NCI-H146 treated with DMSO at 0.1 percent for 48 hours (cell line): ENCODE results near the gene LIMS2.

Experiments used
- DNase-seq: peaks from one replicate; lab custom pipeline; 2025; ENCODE audit not compliant: unreplicated experiment; lab: John Stamatoyannopoulos, UW

The LIMS2 gene

DNA sequence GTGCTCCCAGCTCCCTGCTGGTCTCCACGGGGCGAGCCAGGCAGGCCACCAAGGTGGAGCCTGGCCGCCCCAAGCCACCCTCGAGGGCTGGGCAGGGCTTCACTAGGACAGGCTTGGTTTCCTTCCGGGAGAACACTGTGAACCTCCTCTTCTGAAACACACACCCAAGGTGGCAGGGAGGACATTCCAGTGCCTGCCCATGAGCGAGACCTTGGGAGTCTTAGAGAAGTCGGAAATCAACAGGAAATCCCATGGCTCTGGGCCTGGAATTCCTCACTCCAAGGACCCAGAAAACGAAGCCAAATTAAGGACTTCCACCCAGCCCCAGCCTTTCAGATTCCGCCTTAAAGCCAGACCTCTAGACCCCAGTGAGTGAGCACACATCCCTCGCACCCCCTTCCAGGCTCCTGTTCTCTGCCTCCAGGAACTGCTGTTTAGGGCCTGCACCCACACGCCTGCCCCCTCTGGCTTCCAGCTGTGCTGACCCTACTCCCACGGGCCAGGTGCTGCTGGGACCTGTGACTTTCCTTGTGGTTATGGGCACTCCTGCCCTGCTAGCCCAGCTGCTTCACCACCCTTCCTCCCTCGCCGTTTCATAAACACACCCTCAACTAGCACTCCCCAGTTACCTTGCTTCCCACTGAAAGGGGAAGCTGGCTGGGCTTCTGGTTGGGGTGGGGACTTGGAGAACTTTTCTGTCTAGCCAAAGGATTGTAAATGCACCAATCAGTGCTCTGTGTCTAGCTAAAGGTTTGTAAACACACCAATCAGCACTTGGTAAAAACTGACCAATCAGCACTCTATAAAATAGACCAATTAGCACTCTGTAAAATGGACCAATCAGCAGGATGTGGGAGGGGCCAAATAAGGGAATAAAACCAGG is 15.7 kb downstream of the LIMS2 start:
- DNase-seq = no peak

DNA sequence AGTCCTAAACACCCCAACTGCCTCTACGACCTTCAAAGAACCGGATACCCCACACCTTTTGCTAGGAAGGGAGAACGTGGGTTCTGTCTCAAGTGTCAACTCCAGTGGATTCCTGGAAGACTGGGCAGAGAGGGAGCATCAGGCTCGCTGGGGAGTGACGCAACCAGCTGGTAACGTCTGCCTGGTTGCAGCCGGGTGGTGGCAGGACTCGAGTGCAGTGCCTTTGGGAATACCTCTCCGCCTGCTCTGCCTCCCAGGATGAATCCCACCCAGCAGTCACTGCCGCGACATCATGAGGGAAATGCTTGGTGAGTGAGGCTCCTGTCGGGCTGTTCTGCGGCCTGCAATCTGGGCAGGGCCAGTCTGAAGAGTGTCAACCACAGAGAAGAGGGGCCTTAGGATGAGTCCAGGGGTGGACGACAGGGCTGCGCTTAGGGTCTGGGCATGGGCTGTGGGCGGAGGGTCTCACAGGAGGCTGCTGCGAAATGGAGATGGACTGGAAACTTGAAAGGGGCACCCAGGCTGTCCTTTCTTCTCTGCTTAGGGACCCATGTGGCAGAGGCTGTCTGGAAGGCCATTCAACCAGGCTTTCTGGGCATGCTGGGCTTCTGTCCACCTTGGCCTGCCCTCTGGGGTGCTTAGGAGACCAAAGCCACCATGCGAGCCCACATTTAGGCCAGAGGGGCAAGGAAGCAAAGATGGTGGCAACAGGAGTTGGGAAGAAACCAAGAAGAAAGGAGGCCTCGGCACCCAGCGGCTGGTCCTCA is 16.5 kb downstream of the LIMS2 start:
- DNase-seq = no peak

DNA sequence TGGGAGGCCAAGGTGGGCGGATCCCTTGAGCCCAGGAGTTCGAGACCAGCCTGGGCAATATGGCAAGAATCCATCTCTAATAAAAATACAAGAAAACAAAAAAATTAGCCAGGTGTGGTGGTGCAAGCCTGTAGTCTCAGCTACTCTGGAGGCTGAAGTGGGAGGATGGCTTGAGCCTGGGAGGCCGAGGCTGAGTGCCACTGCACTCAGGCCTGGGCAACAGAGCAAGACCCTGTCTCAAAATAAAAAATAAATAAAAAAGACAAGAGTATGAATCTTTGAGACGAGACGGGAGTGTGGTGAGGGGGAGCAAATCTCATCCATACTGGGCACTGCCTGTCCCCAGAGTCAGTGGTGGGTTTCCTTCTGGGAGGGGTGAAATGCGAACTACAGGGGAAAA is 17.2 kb downstream of the LIMS2 start:
- no peak for DNase-seq

DNA sequence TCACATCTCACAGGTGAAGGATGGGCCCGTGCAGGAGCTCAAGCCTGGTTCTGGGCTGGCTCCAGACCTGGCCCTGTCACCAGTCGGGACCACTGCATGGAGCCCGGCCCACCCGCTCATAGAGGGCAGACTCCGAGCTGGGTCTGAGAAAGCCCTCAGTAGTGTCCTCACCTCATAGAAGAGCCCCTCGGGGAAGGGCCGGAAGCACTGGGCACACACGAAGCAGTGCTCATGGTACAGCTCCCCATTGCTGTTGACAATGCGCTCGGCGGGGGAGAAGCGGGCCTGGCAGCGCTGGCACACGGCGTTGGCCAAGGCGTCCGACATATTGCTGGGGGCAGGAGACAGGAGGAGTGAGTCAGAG is 18.1 kb downstream of the LIMS2 start:
- DNase-seq = no peak

DNA sequence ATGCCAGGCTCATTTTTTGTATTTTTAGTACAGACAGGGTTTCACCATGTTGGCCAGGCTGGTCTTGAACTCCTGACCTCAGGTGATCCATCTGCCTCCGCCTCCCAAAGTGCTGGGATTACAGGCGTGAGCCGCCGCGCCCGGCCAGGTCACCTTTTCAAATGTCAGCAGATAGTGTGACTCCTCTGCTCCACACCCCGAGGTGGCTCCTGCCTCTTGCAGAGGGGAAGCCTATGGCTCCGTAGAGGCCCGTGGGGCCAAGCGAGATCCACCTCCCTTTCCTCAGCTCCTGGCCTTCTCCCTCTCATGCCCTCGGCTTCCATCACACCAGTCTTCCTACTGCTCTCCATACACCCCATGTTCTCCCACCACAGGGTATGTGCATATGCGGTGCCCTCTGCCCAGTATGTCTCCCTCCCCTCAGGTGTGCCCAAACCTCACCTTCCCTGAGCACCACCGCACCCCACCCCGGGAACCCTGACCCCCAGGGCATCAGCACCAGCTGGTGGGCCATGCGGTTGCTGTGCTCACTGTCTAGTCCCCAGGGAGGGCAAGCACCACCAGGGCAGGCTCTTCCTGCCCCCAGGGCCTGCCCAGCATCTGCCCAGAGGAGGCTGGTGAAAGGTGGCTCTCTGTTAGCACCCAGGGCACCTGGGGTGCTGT is 18.6 kb downstream of the LIMS2 start:
- no peak for DNase-seq

DNA sequence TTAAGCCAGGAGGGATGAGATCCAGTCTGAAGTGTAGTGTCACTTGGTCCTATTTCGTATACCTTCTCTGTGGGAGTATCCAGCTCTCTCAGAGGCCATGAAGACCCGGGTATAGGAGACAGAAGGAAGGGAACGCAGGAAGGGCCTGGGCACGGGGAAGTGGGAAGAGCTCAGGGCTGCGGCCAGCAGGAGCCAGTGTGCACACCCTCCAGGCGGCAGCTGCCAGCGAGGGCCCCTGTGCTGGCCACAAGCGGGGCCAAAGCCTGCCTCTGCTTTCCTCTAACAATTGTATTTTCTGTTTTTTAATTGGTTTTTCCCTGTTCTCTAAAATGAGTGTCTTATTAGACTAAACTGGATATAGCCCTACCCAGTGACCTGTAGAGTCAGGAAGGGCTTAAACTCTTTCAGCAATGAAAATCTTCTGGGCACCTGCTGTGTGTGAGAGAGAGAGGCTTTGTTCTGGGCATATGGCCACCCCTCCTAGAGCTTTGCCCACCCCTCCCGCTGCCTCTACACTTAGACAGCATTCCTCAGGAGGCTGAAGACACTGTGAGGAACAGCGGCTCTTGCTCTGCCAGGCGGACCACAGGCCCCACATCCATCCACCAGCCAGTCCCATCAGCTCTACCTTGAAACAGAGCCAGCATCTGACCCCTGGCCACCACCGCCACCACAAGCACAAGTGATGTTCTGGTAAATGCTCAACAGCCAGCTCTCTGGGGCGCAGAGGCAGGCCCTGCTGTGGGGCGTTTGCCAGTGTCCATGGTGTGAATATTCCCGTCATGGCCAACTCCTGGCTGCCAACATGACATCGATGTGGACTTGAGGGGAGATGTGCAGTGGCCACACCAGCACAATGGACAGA is 19.9 kb downstream of the LIMS2 start:
- DNase-seq = no peak

DNA sequence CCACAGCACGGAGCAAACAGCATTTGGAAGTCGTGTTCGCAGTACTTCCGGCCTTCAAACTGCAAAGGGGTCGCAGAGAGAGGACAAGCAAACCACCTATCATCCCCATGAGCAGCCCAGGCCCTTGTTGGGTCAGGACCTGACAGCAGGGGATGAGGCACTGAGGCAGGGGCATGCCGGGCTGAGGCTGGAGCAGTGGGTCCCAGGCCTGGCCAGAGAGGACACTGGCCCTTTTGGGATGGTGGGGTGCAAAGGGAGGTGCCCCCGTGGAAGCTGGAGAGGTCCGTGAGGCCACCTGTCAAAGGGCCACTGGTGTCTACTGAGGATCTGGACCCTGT is 20.5 kb downstream of the LIMS2 start:
- DNase-seq = no peak

DNA sequence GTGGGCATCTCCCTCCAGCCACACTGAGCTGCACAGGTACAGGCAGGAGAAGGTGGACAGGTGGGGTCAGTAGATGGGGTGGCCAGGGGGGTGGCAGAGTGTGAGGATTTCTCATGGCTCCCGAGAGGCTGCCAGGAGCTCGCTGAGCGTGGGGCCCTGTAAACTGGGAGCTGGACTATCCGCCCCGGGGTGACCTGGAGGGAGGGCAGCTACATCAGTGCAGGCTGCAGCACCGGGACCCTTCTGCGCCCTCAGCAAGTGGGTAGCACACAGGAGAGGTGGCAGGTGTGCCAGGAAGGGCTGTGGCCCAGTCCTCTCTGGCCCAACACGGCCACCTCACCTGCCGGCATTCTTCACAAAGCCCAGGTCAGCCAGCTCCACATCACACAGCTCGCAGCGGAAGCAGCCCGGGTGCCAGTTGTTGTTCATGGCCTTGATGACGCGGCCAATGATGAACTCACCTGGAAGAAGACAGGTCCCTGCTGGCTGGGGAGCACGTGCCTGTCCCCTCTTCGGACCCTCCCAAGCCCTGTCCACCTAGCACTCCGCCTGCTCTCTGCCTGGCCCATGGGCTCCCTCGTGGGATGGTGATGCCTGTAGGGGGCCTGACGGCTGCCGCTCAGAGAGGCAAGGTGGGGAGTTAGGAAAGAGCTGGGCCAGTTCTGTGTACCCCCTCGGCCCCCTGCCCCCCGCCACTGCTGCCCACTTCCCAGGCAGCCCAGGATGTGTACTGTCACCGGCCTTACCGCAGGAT is 21.1 kb downstream of the LIMS2 start:
- DNase-seq = no peak

DNA sequence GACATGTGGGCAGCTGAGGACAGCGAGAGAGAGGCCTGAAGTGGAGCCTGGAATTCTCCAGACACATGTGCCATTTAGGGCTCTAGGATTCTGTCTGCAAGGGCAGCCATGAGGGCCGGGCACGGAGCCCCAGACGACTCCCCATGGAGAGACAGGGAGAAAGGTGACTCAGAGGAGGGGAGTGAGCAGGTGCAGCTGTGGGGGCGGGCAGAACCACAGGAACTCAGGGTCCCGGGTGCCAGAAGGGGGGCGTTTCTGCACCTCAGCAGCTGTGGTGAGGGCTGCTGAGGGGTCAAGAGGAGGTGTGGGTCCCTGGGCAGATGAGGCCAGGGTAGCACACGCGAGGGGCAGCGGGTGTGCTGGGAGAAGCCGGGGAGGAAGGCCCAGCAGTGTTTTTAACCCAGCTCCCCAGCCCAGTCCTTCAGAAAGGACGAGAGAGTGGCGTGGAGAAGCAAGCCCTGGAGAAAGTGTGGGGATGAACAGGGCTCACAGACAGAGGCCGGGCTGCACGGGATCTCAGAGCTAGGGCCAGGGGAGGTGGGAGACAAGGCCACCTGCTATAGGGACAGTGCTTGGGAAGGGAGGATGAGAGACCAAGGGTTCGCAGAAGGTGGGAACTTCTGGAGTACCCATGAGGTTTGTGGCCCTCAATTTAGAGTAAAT is 21.8 kb downstream of the LIMS2 start:
- no peak for DNase-seq

DNA sequence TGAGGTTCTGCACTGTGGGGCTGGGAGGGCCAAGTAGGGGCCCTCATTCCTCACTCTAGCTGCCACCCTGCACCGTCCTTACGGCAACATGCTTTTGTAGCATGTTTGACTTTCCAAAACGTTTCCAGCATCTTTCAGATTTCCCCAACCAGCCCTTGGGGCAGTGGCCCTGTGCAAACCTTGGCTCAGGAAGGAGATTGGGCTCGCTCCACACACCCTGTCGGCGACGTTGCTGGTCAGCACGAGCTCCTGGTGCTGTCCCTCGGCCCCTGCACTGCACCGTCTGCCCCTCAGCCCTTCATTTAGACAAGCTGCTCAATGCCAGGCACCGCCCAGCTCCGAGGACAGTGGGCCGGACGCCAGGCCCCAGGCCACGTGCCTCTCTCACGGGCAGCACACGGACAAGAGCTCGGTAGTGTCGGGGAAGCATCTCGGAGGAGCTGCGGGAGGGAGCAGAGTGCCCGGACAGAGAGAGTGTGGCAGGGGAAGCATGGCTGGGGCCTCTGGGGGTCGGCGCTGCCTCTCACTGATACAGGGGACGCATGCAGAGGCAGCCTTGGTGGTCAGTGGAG is 22.5 kb downstream of the LIMS2 start:
- DNase-seq = no peak

DNA sequence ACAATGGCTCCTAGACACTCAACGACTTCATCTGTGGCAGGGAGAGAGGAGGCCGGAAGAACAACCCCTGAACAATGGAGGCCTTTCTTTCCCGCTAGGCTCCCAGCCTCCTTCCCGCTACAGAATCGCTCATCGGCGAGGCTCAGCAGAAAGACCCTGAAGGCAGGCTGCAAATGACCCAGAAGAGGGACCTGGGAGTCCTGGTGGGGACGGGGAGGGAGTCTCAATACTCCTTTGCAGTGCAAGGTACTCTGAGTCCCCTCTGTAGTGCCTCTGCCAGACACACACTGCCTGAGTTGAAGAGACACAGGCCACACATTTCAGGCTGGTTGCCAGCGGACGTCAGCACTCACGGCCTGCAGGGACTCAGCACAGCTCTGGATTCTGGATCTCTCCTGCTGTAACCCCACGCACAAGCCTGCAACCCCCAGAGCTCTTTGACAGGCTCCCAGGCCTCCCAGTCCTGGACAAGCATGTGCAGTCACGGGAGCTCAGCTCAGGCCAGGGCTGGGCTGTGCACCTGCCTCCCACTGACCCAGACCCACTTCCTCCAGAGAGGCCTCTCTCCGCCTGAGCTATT is 23.3 kb downstream of the LIMS2 start:
- DNase-seq = no peak

DNA sequence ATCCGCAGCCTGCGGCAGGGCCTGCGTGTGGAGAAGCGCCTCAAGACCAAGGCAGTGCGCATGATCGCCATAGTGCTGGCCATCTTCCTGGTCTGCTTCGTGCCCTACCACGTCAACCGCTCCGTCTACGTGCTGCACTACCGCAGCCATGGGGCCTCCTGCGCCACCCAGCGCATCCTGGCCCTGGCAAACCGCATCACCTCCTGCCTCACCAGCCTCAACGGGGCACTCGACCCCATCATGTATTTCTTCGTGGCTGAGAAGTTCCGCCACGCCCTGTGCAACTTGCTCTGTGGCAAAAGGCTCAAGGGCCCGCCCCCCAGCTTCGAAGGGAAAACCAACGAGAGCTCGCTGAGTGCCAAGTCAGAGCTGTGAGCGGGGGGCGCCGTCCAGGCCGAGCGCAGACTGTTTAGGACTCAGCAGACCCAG is 23.9 kb downstream of the LIMS2 start:
- DNase-seq = no peak

DNA sequence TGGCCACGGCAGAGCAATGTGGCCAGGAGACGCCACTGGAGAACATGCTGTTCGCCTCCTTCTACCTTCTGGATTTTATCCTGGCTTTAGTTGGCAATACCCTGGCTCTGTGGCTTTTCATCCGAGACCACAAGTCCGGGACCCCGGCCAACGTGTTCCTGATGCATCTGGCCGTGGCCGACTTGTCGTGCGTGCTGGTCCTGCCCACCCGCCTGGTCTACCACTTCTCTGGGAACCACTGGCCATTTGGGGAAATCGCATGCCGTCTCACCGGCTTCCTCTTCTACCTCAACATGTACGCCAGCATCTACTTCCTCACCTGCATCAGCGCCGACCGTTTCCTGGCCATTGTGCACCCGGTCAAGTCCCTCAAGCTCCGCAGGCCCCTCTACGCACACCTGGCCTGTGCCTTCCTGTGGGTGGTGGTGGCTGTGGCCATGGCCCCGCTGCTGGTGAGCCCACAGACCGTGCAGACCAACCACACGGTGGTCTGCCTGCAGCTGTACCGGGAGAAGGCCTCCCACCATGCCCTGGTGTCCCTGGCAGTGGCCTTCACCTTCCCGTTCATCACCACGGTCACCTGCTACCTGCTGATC is 24.4 kb downstream of the LIMS2 start:
- no peak for DNase-seq

DNA sequence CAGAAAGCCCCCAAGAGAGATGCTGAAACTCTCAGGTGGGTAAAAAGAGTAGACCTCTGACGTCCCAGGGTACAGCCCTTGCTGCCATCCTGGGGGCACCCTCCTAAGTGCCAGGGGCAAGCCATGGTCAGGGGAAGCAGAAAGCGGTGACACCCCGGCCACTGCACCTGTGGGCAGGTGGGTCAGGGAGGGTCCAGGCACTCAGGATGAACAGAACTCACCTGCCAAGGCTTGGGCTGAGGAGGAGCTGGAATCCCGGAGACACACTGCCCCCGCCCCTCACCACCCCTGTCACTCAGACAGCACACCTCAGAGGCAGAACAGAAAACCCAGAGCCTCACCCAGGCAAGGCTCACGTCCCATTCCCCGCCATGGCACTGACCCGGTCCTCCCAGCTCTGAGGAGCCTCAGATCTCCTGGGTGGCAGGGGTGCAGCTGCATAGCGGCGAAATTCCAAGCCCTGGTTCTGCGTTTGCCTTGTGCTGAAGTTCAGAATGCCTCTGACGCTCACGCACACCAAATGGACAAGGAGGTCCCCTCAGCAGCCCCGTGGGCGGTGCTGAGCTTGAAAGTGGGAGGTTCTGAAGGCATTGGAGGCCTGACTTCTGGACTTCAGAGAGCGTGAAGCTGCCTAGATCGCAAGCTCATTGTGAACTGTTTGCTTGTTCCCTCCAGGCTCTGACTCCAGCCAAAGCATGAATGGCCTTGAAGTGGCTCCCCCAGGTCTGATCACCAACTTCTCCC is 25.1 kb downstream of the LIMS2 start:
- DNase-seq = no peak

DNA sequence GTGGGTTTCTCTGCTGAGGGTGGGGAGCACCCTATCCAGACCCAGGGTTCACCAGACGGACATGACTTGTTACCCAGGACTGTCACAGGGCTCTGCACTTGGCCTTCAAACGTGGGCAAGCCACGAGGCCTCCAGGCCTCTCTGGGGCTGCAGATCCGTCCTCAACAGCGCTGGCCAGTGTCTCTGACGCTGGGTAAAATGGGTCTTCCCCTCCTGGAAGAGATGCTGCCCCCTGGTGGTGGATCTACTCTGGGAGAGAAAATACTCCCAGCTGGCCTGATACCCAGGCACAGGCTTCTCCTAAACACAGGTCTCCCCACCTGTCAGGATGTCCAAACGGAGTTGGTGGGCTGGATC is 25.7 kb downstream of the LIMS2 start:
- DNase-seq = peak; percentile 47

DNA sequence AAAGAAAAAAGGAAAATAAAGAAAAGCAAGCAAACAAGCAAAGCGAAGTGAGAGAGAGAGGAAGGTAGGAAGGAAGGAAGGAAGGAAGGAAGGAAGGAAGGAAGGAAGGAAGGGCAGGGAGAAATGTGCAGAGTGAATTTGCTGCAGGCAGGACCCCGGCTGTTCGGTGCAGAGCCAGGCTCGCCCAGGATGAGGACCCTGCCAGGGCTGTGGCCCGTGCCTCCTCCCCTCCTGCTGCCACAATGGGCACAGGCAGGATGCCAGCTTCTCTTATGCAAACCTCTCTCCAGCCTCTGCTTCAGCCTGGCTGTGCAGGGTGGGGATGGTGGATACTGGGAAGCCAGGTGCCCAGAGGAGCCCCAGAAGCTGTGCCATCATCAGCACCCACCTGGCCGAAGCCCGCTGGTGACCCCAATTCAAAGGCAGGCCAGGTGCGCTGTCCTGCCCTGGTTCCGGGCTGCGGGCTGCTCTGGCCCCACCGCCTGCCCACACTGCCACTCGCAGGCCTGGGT is 26.2 kb downstream of the LIMS2 start:
- DNase-seq = no peak

DNA sequence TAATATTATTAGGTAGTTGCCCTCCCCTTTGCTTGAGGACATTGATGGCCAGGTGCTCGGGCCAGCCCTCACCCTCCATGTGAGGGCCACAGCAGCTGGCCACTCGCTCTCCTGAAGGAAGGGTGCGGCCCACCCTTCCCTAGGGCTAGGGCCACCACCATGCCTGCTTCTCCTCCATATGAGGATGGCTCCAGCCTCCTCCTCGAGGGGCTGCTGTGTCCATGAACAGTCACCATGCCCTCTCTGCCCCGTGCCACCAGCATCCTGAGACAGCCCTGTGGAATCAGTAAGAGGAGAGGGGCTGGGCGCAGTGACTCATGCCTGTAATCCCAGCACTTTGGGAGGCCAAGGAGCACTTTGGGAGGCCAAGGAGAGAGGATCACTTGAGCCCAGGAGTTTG is 27.0 kb downstream of the LIMS2 start:
- no peak for DNase-seq
